ENCODE data around the gene NGEF. TPM values are rescaled to one million over a fixed set of nuclear protein-coding genes. Genes with fewer than 3 reads are reported as not detected.

NGEF gene
- total and polyA plus RNA-seq, 9 donors, result 0.66 to 4.8 (median 1.9) TPM

GRCh38 chr2:232971744-232972143 lies 41.3 kb downstream of the NGEF start:
- H3K27me3 ChIP-seq (ENCODE audit: control insufficient read depth, insufficient read depth, low read length), result no peaks in the 10 kb centered on the region
- no peak for DNase-seq
- H3K4me3 ChIP-seq (ENCODE audit: low read length), result no peak overlapping the region
- H3K4me1 ChIP-seq (ENCODE audit: control insufficient read depth, insufficient read depth, low read length), result peaks cover 10% of the 10 kb centered on the region
- H3K36me3 ChIP-seq (ENCODE audit: control insufficient read depth, insufficient read depth, low read length), result no peaks in the 10 kb centered on the region
- 28% methylated on average over 2 of the region's 5 CpGs for WGBS (ENCODE audit: insufficient coverage)
- no peaks in the 10 kb centered on the region for H3K9me3 ChIP-seq (replicated peaks; ENCODE audit: control insufficient read depth, low read depth, low read length)
- H3K27ac ChIP-seq (ENCODE audit: low read length), result no peak overlapping the region

DNA sequence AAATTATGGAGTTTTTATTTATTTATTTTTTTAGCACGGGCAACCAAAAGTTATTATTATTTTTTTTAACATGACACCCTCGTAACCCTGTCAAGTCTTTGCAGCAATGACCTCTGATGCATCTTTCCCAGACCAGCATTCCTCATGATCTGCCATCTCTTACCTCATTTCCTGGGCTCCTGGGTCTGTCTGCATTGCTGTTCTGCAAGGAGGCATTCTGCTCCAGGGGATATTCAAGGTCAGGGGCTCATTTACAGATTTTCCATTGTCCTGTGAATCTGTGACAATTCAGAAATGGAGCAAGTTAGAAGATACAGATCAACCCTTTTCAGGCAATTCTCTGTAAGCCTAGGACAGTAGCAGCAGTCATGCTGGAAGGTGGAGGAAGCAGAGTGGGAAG lies 43.0 kb downstream of the NGEF start:
- no peaks in the 10 kb centered on the region for H3K27me3 ChIP-seq (ENCODE audit: control insufficient read depth, insufficient read depth, low read length)
- H3K9me3 ChIP-seq (replicated peaks; ENCODE audit: control insufficient read depth, low read depth, low read length), result no peaks in the 10 kb centered on the region
- DNase-seq, result no peak
- peaks cover 10% of the 10 kb centered on the region for H3K4me1 ChIP-seq (ENCODE audit: control insufficient read depth, insufficient read depth, low read length)
- no peak overlapping the region for H3K27ac ChIP-seq (ENCODE audit: low read length)
- H3K36me3 ChIP-seq (ENCODE audit: control insufficient read depth, insufficient read depth, low read length), result no peaks in the 10 kb centered on the region
- H3K4me3 ChIP-seq (ENCODE audit: low read length), result no peak overlapping the region
- whole genome bisulfite sequencing (ENCODE audit: insufficient coverage), result 80% methylated on average over 1 of the region's 2 CpGs

- DNase-seq, result no peak
- no peak overlapping the region for H3K4me3 ChIP-seq (ENCODE audit: low read length)
- no peaks in the 10 kb centered on the region for H3K36me3 ChIP-seq (ENCODE audit: control insufficient read depth, insufficient read depth, low read length)
- WGBS (ENCODE audit: insufficient coverage), result no CpG with 5 or more reads among the region's 2 CpGs
- no peaks in the 10 kb centered on the region for H3K9me3 ChIP-seq (replicated peaks; ENCODE audit: control insufficient read depth, low read depth, low read length)
- H3K27me3 ChIP-seq (ENCODE audit: control insufficient read depth, insufficient read depth, low read length), result no peaks in the 10 kb centered on the region
- H3K4me1 ChIP-seq (ENCODE audit: control insufficient read depth, insufficient read depth, low read length), result no peaks in the 10 kb centered on the region
- H3K27ac ChIP-seq (ENCODE audit: low read length), result no peak overlapping the region
Measured at GRCh38 chr2:232967474-232967873, 45.6 kb downstream of the NGEF start.

DNA sequence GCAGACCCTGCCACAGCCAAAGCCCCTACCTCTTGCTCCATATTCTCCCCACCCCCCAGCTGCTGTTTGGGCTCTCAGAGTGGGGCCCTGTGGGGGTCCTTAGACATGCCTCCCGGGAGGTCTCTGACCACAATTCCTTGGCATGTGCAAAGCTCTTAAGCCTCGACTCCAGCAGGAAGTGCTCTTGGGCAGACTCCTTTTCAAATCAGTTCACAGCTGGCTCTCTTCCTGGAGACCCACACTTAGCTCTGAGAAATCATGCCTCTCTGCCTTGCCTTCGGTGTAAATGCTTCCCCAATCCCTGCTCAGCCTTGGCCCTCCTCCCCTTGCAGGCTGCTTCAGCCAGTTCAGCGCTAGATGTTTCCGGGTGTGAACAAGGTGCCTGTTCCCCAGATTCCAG lies 46.9 kb downstream of the NGEF start:
- Histone ChIP-seq H3K36me3 (ENCODE audit: control insufficient read depth, insufficient read depth, low read length) (no peaks in the 10 kb centered on the region), H3K4me3 (ENCODE audit: low read length) (no peak overlapping the region), H3K4me1 (ENCODE audit: control insufficient read depth, insufficient read depth, low read length) (no peaks in the 10 kb centered on the region), H3K27ac (ENCODE audit: low read length) (no peak overlapping the region), H3K9me3 (replicated peaks; ENCODE audit: control insufficient read depth, low read depth, low read length) (peaks cover 2% of the 10 kb centered on the region), H3K27me3 (ENCODE audit: control insufficient read depth, insufficient read depth, low read length) (no peaks in the 10 kb centered on the region)
- WGBS (ENCODE audit: insufficient coverage), result 8% methylated on average over 3 of the region's 5 CpGs
- DNase-seq, result no peak

- no peaks in the 10 kb centered on the region for H3K27me3 ChIP-seq (ENCODE audit: control insufficient read depth, insufficient read depth, low read length)
- no peaks in the 10 kb centered on the region for H3K4me1 ChIP-seq (ENCODE audit: control insufficient read depth, insufficient read depth, low read length)
- peaks cover 2% of the 10 kb centered on the region for H3K9me3 ChIP-seq (replicated peaks; ENCODE audit: control insufficient read depth, low read depth, low read length)
- no peaks in the 10 kb centered on the region for H3K36me3 ChIP-seq (ENCODE audit: control insufficient read depth, insufficient read depth, low read length)
- no peak overlapping the region for H3K27ac ChIP-seq (ENCODE audit: low read length)
- H3K4me3 ChIP-seq (ENCODE audit: low read length), result no peak overlapping the region
- no CpG with 5 or more reads among the region's 1 CpG for WGBS (ENCODE audit: insufficient coverage)
- no peak for DNase-seq
Measured at GRCh38 chr2:232963913-232964312, 49.1 kb downstream of the NGEF start.

- no peak overlapping the region for H3K4me3 ChIP-seq (ENCODE audit: low read length)
- no peaks in the 10 kb centered on the region for H3K4me1 ChIP-seq (ENCODE audit: control insufficient read depth, insufficient read depth, low read length)
- DNase-seq, result no peak
- H3K27ac ChIP-seq (ENCODE audit: low read length), result no peak overlapping the region
- no peaks in the 10 kb centered on the region for H3K27me3 ChIP-seq (ENCODE audit: control insufficient read depth, insufficient read depth, low read length)
- WGBS (ENCODE audit: insufficient coverage), result 100% methylated on average over 1 of the region's 2 CpGs
- no peaks in the 10 kb centered on the region for H3K36me3 ChIP-seq (ENCODE audit: control insufficient read depth, insufficient read depth, low read length)
- H3K9me3 ChIP-seq (replicated peaks; ENCODE audit: control insufficient read depth, low read depth, low read length), result peaks cover 2% of the 10 kb centered on the region
Measured at GRCh38 chr2:232960862-232961261, 52.2 kb downstream of the NGEF start.

- Histone ChIP-seq H3K36me3 (ENCODE audit: control insufficient read depth, insufficient read depth, low read length) (no peaks in the 10 kb centered on the region), H3K27me3 (ENCODE audit: control insufficient read depth, insufficient read depth, low read length) (peaks cover 2% of the 10 kb centered on the region), H3K4me3 (ENCODE audit: low read length) (no peak overlapping the region), H3K4me1 (ENCODE audit: control insufficient read depth, insufficient read depth, low read length) (no peaks in the 10 kb centered on the region), H3K27ac (ENCODE audit: low read length) (no peak overlapping the region), H3K9me3 (replicated peaks; ENCODE audit: control insufficient read depth, low read depth, low read length) (peaks cover 2% of the 10 kb centered on the region)
- DNase-seq, result no peak
- 76% methylated on average over 4 of the region's 4 CpGs for WGBS (ENCODE audit: insufficient coverage)
Measured at GRCh38 chr2:232959139-232959538, 53.9 kb downstream of the NGEF start.

DNA sequence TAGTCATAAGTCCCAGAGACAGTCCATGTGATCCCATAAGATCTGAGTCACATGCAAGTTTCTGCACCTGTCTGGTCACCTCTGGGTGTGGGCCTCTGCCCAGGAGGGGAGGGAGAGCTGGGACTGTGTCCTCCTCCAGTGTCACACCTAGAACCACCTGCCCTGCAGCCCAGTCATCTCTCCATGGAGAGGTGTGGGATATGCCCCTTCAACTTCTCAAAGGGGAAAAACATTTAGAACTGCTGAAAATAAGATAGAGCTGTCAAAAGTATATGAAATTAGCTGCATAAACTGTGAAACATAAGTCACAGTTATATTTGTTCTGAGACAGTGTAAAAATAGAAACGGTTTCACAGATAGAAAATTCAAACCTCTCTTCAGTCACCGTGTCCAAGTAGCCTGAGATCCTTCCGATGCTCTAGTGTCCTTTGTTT lies 55.4 kb downstream of the NGEF start:
- no CpG with 5 or more reads among the region's 3 CpGs for WGBS (ENCODE audit: insufficient coverage)
- peaks cover 2% of the 10 kb centered on the region for H3K27me3 ChIP-seq (ENCODE audit: control insufficient read depth, insufficient read depth, low read length)

DNA sequence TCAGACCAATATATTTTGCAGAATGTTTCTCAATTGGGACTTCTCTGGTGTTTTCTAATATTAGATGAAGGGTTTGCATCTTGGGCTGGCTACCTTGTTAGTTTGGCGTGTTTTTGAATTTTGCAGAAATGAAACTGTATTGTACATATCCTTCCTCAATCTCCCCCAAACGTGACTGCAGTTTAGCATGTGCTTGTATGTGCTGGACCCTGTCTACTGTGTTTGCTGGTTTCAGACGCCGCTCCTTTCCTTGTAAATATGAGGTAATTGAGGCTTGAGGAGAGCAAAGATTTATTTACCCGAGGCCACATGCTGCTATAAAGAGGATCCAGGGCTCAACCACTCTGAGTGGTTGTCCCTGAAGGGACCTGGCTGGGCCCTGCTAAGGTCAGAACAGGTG lies 57.2 kb downstream of the NGEF start:
- H3K27me3 ChIP-seq (ENCODE audit: control insufficient read depth, insufficient read depth, low read length), result peaks cover 4% of the 10 kb centered on the region
- no peak overlapping the region for H3K27ac ChIP-seq (ENCODE audit: low read length)
- no peaks in the 10 kb centered on the region for H3K9me3 ChIP-seq (replicated peaks; ENCODE audit: control insufficient read depth, low read depth, low read length)
- no peaks in the 10 kb centered on the region for H3K4me1 ChIP-seq (ENCODE audit: control insufficient read depth, insufficient read depth, low read length)
- no peaks in the 10 kb centered on the region for H3K36me3 ChIP-seq (ENCODE audit: control insufficient read depth, insufficient read depth, low read length)
- H3K4me3 ChIP-seq (ENCODE audit: low read length), result no peak overlapping the region
- peak; percentile 16 for DNase-seq
- WGBS (ENCODE audit: insufficient coverage), result 14% methylated on average over 1 of the region's 5 CpGs

More for the DNA sequence above, 55.4 kb downstream of the NGEF start:
- Histone ChIP-seq H3K27ac (ENCODE audit: low read length) (no peak overlapping the region), H3K36me3 (ENCODE audit: control insufficient read depth, insufficient read depth, low read length) (no peaks in the 10 kb centered on the region), H3K4me3 (ENCODE audit: low read length) (no peak overlapping the region), H3K9me3 (replicated peaks; ENCODE audit: control insufficient read depth, low read depth, low read length) (peaks cover 2% of the 10 kb centered on the region), H3K4me1 (ENCODE audit: control insufficient read depth, insufficient read depth, low read length) (no peaks in the 10 kb centered on the region)
- DNase-seq, result no peak

DNA sequence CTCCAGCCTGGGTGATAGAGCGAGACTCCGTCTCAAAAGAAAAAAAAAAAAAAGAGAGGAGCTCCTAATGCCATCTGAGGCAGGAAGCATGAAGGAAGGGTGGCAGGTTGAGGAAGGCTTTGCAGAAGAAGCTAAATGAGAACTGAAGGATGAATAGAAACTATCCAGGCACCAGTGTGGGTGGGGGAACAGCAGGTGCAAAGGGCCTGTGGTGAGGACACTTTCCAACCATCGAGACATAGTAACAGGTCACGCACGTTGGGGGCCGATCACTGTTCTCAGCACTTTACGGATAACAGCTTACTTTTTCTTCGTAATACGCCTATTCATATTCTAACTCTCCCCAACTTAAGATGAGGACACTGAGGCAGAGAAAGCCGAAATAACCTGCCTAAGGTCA lies 58.4 kb downstream of the NGEF start:
- peaks cover 4% of the 10 kb centered on the region for H3K27me3 ChIP-seq (ENCODE audit: control insufficient read depth, insufficient read depth, low read length)
- no peaks in the 10 kb centered on the region for H3K4me1 ChIP-seq (ENCODE audit: control insufficient read depth, insufficient read depth, low read length)
- no peaks in the 10 kb centered on the region for H3K36me3 ChIP-seq (ENCODE audit: control insufficient read depth, insufficient read depth, low read length)
- no peak for DNase-seq
- H3K4me3 ChIP-seq (ENCODE audit: low read length), result no peak overlapping the region
- no peak overlapping the region for H3K27ac ChIP-seq (ENCODE audit: low read length)
- 91% methylated on average over 5 of the region's 10 CpGs for WGBS (ENCODE audit: insufficient coverage)
- no peaks in the 10 kb centered on the region for H3K9me3 ChIP-seq (replicated peaks; ENCODE audit: control insufficient read depth, low read depth, low read length)

- Histone ChIP-seq H3K36me3 (ENCODE audit: control insufficient read depth, insufficient read depth, low read length) (no peaks in the 10 kb centered on the region), H3K4me1 (ENCODE audit: control insufficient read depth, insufficient read depth, low read length) (no peaks in the 10 kb centered on the region), H3K27me3 (ENCODE audit: control insufficient read depth, insufficient read depth, low read length) (peaks cover 4% of the 10 kb centered on the region), H3K4me3 (ENCODE audit: low read length) (no peak overlapping the region), H3K27ac (ENCODE audit: low read length) (no peak overlapping the region), H3K9me3 (replicated peaks; ENCODE audit: control insufficient read depth, low read depth, low read length) (no peaks in the 10 kb centered on the region)
- no peak for DNase-seq
- 15% methylated on average over 7 of the region's 7 CpGs for WGBS (ENCODE audit: insufficient coverage)
Measured at GRCh38 chr2:232951891-232952290, 61.2 kb downstream of the NGEF start.
